NCI-H226 (cell line): ENCODE results near the gene KCNIP1.

Experiments
- DNase-seq: peaks from one replicate; pipeline ENCODE4 v3.0.0-alpha.2; 2015

The KCNIP1 gene

DNA sequence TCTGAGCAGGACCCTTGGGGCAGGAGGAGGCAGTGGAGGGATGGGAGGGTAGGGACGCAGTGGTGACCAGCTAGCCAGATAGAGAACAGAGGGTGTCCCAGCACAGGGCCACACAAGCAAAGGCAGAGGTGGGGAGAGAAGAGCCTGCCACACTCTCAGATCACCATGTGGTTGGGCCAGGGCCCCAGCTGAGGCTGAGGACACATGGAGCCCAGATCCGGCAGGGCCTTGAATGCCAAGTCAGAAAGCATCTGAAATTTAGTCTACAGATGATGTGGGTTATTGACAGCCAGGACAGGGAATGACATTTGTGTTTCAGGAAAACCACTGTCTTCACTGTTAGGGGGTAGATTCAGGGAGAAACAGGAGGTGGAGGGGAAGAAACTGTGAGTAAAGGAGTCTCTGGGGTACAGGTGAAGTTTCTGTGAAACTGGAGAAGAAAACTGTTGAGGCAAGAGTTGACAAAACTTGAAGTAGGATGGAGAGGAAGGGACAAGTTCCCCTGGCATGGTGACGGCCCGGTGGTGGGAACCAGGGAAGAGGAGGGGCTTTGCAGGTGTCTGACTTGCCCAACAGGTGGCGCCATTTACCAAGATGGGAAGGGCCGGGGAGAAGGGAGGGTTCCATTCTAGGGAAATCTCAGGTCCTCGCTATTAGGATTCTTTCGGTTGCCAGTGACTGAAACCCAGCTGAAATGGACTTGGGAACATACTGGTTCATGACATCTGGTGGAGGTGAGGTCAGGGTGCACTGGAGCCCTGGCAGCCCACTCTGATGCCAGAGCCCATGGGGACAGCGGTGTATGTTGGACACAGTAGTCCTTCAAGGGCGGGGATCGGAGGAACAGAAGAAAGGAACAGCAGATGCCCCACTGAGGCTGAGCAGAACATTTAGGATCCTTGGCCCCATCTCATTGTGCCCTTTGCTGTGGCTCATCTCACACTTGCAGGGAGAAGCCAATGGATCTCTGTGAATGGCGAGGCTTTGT is 100.1 kb downstream of the KCNIP1 start:
- no peak for DNase-seq

DNA sequence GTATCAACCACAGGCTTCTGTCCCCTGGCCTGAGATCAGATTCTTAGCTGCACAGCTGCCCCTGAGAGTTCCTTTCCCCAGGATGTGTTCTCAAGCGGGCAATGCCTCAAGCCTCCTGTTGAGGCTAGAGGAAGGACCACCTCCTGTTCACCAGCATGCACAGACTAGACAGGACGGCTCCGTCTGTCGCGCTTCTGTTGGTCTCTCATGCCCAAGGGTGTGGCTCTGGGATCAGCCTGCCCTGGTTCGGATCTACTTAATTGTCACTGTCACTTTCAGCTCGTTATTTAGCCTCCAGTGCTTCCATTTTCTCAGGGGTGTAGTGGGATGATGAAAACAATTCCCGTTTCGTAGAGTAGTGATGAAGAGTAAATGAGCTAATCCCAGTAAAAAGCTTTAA is 103.1 kb downstream of the KCNIP1 start:
- DNase-seq = no peak

- DNase-seq = no peak
These were observed 107.8 kb downstream of the KCNIP1 start for GRCh38 chr5:170611449-170612090.

DNA sequence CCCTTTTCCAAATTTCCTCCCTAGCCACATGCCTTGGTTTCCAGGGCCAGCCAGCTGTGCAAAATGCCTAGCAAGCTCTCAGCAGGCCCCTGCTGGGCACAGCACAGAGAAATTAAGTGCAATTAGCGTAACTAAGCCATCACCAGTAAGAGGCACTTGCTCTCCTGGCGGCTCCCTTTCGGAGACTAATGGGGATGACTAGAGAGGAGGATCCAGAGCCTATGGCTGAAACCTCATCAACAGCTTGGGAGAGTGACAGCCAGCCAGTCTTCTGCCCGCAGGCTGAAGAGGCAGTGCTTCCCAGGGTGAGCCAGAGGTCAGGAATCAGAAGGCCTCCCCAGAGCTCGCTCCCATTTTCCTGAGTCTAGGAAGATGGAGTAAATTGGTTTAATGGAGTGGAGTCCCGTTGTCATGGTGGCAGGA is 108.4 kb downstream of the KCNIP1 start:
- no peak for DNase-seq

GRCh38 chr5:170614065-170614490 is 110.3 kb downstream of the KCNIP1 start:
- DNase-seq = no peak

DNA sequence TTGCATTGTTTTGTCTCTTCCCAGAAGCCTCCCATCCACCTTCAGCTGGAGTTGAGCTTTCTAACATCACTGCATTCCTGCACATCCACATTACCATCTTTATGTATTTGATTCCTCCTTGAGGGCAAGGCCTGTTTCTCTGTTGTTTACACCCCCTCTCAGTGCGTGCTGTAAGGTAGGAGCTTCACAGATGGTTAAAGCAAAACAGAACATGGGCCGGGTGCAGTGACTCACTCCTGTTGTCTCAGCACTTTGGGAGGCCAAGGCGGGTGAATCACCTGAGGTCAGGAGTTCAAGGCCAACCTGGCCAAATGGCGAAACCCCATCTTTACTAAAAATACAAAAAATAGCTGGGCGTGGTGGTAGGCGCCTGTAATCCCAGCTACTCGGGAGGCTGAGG is 110.9 kb downstream of the KCNIP1 start:
- peak; percentile 83 for DNase-seq

DNA sequence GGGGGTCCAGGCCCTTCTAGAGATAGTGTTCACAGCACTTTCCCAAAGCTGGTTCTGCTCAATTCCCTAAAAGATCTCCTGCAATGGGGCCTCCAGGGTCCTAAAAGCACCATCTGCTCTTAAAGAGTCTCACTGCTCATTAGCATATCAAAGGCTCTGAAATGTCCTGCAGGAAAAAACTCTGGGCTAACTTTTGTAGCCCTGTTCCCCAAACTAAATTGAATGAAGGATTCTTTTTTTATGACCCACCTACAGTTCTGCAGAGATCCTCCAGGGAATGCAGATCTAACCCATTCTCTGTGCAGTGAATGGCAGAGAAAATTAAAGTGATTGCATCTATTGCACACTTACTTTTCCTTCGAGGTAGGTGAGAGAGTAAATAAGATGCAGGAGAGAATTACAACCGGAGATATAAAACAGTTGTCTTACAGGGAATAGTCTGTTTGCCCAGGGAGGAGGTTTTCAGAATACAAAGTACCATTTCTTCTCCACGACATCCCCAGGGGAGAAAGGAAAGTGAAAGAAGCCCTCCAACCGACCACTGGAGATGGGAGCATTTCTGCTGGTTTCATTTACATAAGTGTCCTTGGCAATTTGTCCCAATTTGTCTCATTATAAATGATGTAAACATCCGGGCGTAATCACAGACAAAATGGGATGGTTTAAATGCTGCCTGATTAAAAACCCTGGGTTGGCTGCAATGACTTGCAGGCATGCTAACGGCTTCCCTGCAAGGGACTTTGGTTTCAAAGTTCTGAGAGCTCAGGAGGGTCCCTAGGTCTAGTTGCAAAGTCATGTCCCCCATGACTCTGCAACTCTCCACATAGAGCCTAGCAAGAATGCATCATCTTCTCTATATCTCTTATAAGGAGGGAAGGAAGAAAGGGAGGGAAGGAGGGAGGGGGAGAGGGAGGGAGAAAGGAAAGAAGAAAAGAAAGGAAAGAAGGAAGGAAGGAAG is 114.0 kb downstream of the KCNIP1 start:
- DNase-seq = no peak

- no peak for DNase-seq
These were observed 116.0 kb downstream of the KCNIP1 start for GRCh38 chr5:170619869-170620268.

GRCh38 chr5:170622933-170623332 is 119.1 kb downstream of the KCNIP1 start:
- DNase-seq = no peak

- peak; percentile 19 for DNase-seq
These were observed 119.9 kb downstream of the KCNIP1 start for GRCh38 chr5:170623576-170624181.

GRCh38 chr5:170625221-170626165 is 121.7 kb downstream of the KCNIP1 start:
- DNase-seq = no peak

- no peak for DNase-seq
These were observed 122.8 kb downstream of the KCNIP1 start for GRCh38 chr5:170626507-170627150.

DNA sequence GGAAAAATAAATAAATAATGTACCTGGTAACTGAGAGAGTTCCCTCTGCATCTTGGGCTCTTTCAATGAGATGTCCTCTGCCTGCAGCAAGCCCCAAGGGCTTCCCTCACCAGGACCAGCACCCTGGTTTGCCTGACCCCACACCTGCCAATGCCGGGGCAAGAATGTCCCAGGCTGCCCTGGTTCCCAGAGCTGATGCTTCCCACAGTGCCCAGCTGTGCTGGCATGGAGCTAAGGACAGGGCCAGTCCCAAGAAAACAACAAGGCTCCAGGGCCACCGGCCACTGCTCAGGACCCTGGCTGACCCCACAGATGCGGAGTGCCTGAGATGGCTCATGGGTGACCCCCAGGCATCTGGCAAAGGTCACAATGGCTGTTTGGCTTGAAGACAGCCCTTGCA is 123.5 kb downstream of the KCNIP1 start:
- no peak for DNase-seq

- DNase-seq = no peak
These were observed 124.2 kb downstream of the KCNIP1 start for GRCh38 chr5:170628028-170628427.

- no peak for DNase-seq
These were observed 125.1 kb downstream of the KCNIP1 start for GRCh38 chr5:170628691-170629565.

- DNase-seq = no peak
These were observed 125.9 kb downstream of the KCNIP1 start for GRCh38 chr5:170629566-170630175.

- DNase-seq = no peak
These were observed 126.4 kb downstream of the KCNIP1 start for GRCh38 chr5:170630226-170630625.

DNA sequence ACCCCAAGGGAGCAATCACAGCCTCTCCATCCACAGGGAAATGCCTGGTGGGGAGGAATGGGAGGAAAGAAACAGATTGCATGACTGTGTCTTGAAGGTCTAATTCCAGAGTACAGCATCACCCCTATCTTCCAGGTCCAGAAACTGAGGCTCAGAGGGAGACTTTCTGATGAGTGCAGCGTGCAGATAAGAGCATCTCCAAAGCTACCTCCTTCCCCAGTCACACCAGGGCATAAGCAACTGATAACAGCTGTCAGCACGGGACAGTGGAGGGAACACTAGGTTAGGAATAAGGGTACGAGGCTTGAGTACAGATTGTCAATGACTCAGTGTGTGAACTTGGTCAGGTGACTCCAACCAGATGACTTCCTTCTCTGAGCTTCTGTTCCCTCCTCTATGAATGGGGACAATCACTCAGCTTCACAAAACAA is 126.9 kb downstream of the KCNIP1 start:
- DNase-seq = no peak
